HL-60 (cell line): Measurements from ENCODE around the gene PDE4B.
"Not testable (repeated sequence)": the region's sequence is repeated elsewhere in the genome, so short reads cannot be mapped to it uniquely, and the experiment has no call there.

Source experiments
- DNase-seq, 2 experiments: peaks; one replicate each; pipeline ENCODE4 v3.0.0-alpha.2; 2010 to 2020; ENCODE audit warnings: low read depth in 1 of 2, low spot score in 1 of 2
- H3K27ac ChIP-seq: fragments of 250-450 bp; sonication (Bioruptor Pico); replicated peaks from 2 replicates; pipeline ENCODE4 v1.5.1; 2020; ENCODE audit warnings: mild to moderate bottlenecking, moderate library complexity
- H3K27me3 ChIP-seq: fragments of 250-450 bp; sonication (Bioruptor Pico); 2 replicates; pipeline ENCODE4 v1.5.1; 2021; ENCODE audit warnings: mild to moderate bottlenecking, moderate library complexity; ENCODE audit not compliant: insufficient read depth, poor library complexity, severe bottlenecking
- H3K4me3 ChIP-seq: replicated peaks from 2 replicates; pipeline ENCODE4 v1.5.1; 2011; ENCODE audit warnings: mild to moderate bottlenecking, control low read depth, low read length; ENCODE audit not compliant: insufficient read depth
- GABPA ChIP-seq: IDR thresholded peaks from 2 replicates; pipeline ENCODE4 v1.6.1; 2012; ENCODE audit warnings: low read depth
- POLR2AphosphoS5 ChIP-seq: IDR thresholded peaks from 2 replicates; pipeline ENCODE4 v1.6.1; 2012; ENCODE audit warnings: low read depth
- SPI1 ChIP-seq: IDR thresholded peaks from 2 replicates; pipeline ENCODE4 v1.6.1; 2012; ENCODE audit warnings: low read depth, mild to moderate bottlenecking, borderline replicate concordance
- TF ChIP-seq, protein P1 (sequence below): IDR thresholded peaks from 2 replicates; pipeline ENCODE4 v1.6.1; 2012; ENCODE audit warnings: low read depth; ENCODE audit not compliant: insufficient replicate concordance
- TF ChIP-seq, protein P2 (sequence below): IDR thresholded peaks from one replicate; pipeline ENCODE4 v1.5.1; 2011; ENCODE audit warnings: low read length, control low read depth, inconsistent platforms; ENCODE audit not compliant: insufficient read depth

Gene PDE4B

GRCh38 chr1:65963156-65963888 is 170.6 kb downstream of the PDE4B start:
- no peaks in the 10 kb centered on the region for H3K27me3 ChIP-seq
- DNase-seq, result no peak
- TF ChIP-seq POLR2AphosphoS5 (no peak), GABPA (no peak), SPI1 (no peak)
- TF ChIP-seq, protein P1, sequence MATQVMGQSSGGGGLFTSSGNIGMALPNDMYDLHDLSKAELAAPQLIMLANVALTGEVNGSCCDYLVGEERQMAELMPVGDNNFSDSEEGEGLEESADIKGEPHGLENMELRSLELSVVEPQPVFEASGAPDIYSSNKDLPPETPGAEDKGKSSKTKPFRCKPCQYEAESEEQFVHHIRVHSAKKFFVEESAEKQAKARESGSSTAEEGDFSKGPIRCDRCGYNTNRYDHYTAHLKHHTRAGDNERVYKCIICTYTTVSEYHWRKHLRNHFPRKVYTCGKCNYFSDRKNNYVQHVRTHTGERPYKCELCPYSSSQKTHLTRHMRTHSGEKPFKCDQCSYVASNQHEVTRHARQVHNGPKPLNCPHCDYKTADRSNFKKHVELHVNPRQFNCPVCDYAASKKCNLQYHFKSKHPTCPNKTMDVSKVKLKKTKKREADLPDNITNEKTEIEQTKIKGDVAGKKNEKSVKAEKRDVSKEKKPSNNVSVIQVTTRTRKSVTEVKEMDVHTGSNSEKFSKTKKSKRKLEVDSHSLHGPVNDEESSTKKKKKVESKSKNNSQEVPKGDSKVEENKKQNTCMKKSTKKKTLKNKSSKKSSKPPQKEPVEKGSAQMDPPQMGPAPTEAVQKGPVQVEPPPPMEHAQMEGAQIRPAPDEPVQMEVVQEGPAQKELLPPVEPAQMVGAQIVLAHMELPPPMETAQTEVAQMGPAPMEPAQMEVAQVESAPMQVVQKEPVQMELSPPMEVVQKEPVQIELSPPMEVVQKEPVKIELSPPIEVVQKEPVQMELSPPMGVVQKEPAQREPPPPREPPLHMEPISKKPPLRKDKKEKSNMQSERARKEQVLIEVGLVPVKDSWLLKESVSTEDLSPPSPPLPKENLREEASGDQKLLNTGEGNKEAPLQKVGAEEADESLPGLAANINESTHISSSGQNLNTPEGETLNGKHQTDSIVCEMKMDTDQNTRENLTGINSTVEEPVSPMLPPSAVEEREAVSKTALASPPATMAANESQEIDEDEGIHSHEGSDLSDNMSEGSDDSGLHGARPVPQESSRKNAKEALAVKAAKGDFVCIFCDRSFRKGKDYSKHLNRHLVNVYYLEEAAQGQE, result no peak
- TF ChIP-seq, protein P2, sequence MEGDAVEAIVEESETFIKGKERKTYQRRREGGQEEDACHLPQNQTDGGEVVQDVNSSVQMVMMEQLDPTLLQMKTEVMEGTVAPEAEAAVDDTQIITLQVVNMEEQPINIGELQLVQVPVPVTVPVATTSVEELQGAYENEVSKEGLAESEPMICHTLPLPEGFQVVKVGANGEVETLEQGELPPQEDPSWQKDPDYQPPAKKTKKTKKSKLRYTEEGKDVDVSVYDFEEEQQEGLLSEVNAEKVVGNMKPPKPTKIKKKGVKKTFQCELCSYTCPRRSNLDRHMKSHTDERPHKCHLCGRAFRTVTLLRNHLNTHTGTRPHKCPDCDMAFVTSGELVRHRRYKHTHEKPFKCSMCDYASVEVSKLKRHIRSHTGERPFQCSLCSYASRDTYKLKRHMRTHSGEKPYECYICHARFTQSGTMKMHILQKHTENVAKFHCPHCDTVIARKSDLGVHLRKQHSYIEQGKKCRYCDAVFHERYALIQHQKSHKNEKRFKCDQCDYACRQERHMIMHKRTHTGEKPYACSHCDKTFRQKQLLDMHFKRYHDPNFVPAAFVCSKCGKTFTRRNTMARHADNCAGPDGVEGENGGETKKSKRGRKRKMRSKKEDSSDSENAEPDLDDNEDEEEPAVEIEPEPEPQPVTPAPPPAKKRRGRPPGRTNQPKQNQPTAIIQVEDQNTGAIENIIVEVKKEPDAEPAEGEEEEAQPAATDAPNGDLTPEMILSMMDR, result no peak
- no peak overlapping the region for H3K4me3 ChIP-seq
- H3K27ac ChIP-seq, result no peak overlapping the region

DNA sequence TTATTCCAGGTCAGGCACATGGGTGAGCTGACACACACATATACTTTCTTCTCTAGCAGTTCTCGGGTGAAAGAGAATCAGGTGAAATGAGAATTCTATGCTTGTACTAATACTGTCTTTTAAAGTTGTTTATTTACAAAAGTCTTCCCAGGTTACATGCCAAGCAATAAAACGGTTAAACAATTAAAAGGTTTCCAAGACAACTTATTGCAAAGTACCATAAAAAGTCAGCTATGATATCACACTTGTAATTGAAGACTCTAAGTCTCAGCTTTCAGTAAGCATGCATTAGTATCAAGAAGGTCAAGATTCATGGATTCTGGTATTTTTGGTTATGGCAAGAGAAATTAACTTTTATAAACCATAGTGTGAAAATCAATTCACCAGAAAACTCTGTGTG is 171.4 kb downstream of the PDE4B start:
- Histone ChIP-seq H3K27me3 (no peaks in the 10 kb centered on the region), H3K27ac (no peak overlapping the region), H3K4me3 (no peak overlapping the region)
- TF ChIP-seq, protein P2, result no peak
- no peak for TF ChIP-seq GABPA
- TF ChIP-seq SPI1, result no peak
- TF ChIP-seq, protein P1, result no peak
- no peak for TF ChIP-seq POLR2AphosphoS5
- DNase-seq, result no peak

- no peak for DNase-seq
- Histone ChIP-seq H3K27ac (no peak overlapping the region), H3K4me3 (no peak overlapping the region), H3K27me3 (no peaks in the 10 kb centered on the region)
- TF ChIP-seq, protein P1, result no peak
- TF ChIP-seq, protein P2, result no peak
- no peak for TF ChIP-seq POLR2AphosphoS5
- TF ChIP-seq GABPA, result no peak
- TF ChIP-seq SPI1, result no peak
These were observed 172.7 kb downstream of the PDE4B start for GRCh38 chr1:65965112-65965996.

DNA sequence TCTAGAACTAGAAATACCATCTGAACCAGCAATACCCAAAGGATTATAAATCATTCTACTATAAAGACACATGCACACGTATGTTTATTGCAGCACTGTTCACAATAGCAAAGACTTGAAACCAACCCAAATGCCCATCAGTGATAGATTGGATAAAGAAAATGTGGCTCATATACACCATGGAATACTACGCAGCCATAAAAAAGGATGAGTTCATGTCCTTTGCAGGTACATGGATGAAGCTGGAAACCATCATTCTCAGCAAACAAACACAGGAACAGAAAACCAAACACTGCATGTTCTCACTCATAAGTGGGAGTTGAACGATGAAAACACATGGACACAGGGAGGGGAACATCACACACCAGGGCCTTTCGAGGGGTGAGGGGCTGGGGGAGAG is 174.8 kb downstream of the PDE4B start:
- not testable (repeated sequence) for H3K4me3 ChIP-seq, H3K27me3 ChIP-seq, H3K27ac ChIP-seq, DNase-seq
